ENCODE data around the gene AMOTL1. TPM values are rescaled to one million over a fixed set of nuclear protein-coding genes. Genes with fewer than 3 reads are reported as not detected.
"Not testable (repeated sequence)": the region's sequence is repeated elsewhere in the genome, so short reads cannot be mapped to it uniquely, and the experiment has no call there.

The AMOTL1 gene
- total RNA-seq, 3 donors from 2014 or later: 6.5 to 94.7 (median 11.3) TPM

DNA sequence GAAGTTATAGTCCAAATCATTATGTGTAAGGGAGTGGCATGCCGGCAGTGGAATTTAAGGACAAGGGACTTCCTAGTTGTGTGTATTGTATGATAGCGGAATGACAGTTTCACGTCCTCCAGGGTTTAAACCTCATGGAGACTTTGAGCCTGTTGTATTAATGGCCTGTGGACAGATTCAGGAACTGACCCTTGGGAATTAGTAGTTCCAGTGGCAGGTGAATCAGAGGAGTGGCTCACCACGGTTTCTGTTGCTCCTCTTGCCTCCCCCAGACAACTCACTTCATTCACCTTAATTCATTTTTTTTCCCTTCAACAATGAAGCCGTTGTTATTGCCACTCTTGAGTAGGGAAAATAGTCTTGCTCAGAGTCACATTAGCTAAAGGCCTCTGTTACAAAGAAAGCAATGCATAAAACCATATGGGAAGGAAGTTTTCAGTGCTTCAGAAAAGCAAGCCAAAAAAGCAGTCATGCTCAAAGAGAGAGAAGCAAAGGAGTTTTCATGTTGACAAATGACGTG, 22.6 kb downstream of the AMOTL1 start:
- no peaks in the 10 kb centered on the region for H3K9me3 ChIP-seq
- TF ChIP-seq, protein P1, sequence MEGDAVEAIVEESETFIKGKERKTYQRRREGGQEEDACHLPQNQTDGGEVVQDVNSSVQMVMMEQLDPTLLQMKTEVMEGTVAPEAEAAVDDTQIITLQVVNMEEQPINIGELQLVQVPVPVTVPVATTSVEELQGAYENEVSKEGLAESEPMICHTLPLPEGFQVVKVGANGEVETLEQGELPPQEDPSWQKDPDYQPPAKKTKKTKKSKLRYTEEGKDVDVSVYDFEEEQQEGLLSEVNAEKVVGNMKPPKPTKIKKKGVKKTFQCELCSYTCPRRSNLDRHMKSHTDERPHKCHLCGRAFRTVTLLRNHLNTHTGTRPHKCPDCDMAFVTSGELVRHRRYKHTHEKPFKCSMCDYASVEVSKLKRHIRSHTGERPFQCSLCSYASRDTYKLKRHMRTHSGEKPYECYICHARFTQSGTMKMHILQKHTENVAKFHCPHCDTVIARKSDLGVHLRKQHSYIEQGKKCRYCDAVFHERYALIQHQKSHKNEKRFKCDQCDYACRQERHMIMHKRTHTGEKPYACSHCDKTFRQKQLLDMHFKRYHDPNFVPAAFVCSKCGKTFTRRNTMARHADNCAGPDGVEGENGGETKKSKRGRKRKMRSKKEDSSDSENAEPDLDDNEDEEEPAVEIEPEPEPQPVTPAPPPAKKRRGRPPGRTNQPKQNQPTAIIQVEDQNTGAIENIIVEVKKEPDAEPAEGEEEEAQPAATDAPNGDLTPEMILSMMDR (IDR thresholded peaks at IDR 0.05): no peak
- peak; percentile 28 for ATAC-seq
- DNase-seq: no peak
- intact Hi-C loops (cut with DNase I, micrococcal nuclease): no loop called here
- H3K4me1 ChIP-seq (ENCODE audit: low read depth): peaks cover 7% of the 10 kb centered on the region
- H3K36me3 ChIP-seq (ENCODE audit: low read depth): no peaks in the 10 kb centered on the region
- H3K4me3 ChIP-seq: no peak overlapping the region

DNA sequence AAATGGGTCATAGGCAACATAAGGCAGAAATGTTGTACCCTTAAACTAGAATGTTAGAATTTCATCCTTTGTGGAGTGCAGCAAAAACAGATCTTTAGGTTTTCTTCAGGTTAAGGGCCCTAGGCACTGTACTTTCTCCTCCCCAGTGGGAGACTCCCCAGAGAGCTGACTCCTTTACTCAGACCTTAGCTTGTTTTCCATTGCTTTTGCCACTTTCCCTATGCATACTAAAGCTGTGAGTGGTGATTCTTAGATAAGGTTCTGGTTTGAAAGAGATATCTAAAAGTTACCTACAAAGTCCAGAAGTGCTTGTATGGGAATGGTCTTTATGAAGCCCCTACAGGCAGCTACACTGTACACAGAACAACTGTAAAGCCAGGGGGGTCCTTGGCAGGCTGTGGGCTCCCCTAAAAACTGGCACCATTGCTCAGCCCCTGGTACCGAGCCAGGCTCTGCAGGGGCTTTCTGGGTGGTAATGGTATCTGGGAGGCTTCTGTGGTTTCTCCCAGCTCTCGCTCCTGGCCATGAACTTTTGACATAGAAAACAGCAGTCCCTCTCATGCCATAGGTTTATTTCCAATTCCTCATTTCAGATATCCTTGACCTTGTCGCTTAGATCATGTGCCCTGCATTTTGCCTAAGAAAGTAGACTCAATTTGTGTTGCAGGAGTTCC, 23.2 kb downstream of the AMOTL1 start:
- TF ChIP-seq, protein P1 (IDR thresholded peaks at IDR 0.05): no peak
- H3K4me1 ChIP-seq (ENCODE audit: low read depth): peaks cover 7% of the 10 kb centered on the region

DNA sequence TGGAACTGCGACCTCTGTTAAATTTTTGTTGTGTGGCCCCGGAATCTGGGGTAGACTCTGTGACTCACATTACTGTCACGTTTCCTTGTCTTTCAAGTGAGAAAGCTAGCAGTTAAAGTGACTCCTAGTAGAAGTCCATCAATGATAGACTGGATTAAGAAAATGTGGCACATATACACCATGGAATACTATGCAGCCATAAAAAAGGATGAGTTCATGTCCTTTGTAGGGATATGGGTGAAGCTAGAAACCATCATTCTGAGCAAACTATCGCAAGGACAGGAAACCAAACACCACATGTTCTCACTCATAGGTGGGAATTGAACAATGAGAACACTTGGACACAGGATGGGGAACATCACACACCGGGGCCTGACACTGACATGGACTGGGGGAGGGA, 23.8 kb downstream of the AMOTL1 start:
- DNase-seq; H3K36me3 ChIP-seq (ENCODE audit: low read depth); H3K4me3 ChIP-seq; intact Hi-C loops (cut with DNase I, micrococcal nuclease); H3K4me1 ChIP-seq (ENCODE audit: low read depth); H3K9me3 ChIP-seq; ATAC-seq: not testable (repeated sequence)

More for the DNA sequence above, 23.2 kb downstream of the AMOTL1 start:
- intact Hi-C loops (cut with DNase I, micrococcal nuclease): no loop called here
- Histone ChIP-seq H3K4me3 (no peak overlapping the region), H3K36me3 (ENCODE audit: low read depth) (no peaks in the 10 kb centered on the region), H3K9me3 (no peaks in the 10 kb centered on the region)
- ATAC-seq (no peak), DNase-seq (no peak)

DNA sequence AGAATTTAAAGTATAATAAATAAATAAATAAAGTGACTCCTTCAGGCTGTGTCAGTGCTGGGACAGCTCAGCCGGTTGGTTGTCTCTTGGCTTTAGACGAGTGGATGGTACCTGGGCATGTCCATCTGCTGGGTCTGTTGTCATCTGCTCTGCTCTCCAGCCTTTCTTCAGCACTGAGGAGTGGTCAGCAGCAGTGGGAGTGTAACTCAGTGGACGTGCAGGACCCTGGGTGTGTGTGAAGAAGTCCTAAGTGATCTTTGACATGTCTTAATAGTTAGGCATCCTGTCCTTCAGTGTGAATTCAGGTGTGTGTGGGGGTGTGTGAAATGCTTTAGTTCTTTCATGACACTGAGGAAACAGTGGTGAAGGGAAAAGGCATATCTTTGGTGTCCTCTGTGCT, 24.3 kb downstream of the AMOTL1 start:
- Histone ChIP-seq H3K9me3 (no peaks in the 10 kb centered on the region), H3K4me3 (no peak overlapping the region), H3K4me1 (ENCODE audit: low read depth) (peaks cover 7% of the 10 kb centered on the region), H3K36me3 (ENCODE audit: low read depth) (no peaks in the 10 kb centered on the region)
- no peak for ATAC-seq
- intact Hi-C loops (cut with DNase I, micrococcal nuclease): no loop called here
- TF ChIP-seq, protein P1 (IDR thresholded peaks at IDR 0.05): no peak
- DNase-seq: no peak

DNA sequence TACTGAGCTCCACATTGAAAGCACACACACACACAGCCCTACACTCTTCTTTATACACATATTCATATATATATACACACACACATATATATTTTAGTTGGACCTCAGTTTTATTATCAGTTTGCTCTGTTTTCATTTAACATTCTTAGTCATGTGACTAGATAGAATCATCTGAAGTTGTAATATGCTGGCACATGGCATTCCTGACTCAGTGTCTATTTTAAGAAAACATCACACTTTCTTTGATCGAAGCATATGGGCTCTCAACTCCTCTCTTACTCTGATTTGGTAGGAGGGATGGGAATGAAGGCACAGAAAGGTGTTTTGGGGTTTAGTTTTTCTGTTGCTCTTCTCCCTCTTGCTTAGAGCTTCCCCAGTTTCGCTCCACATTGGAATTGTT, 24.8 kb downstream of the AMOTL1 start:
- intact Hi-C loops (cut with DNase I, micrococcal nuclease): no loop called here
- H3K4me1 ChIP-seq (ENCODE audit: low read depth): peaks cover 5% of the 10 kb centered on the region
- H3K36me3 ChIP-seq (ENCODE audit: low read depth): no peaks in the 10 kb centered on the region
- TF ChIP-seq, protein P1 (IDR thresholded peaks at IDR 0.05): no peak
- no peak overlapping the region for H3K4me3 ChIP-seq
- H3K9me3 ChIP-seq: no peaks in the 10 kb centered on the region
- ATAC-seq (no peak), DNase-seq (no peak)

DNA sequence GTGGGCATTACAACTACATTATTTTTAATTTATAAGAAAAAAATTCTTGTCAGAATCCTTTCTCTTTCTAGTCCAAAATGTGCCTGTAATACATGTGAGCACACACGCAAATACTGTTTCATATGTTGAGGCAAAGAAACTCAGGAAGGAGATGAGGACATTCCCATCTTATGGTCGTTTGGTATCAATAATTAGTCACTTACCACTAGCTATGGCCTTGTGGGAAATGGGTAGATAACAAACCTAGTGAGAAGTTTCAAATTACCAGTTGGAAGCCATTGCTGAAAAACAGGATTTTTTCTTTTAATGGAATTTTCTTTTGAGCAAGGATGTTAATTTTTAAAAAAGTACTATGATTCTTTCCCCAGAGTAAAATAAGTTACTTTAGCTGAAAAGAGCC, 25.7 kb downstream of the AMOTL1 start:
- intact Hi-C loops (cut with DNase I, micrococcal nuclease): no loop called here
- Histone ChIP-seq H3K36me3 (ENCODE audit: low read depth) (no peaks in the 10 kb centered on the region), H3K4me1 (ENCODE audit: low read depth) (no peaks in the 10 kb centered on the region), H3K4me3 (no peak overlapping the region), H3K9me3 (no peaks in the 10 kb centered on the region)
- no peak for DNase-seq
- TF ChIP-seq, protein P1 (IDR thresholded peaks at IDR 0.05): no peak
- ATAC-seq: no peak
